OCI-LY1 (cell line): ENCODE results near the gene ACTR2.
"Not testable (repeated sequence)": the region's sequence is repeated elsewhere in the genome, so short reads cannot be mapped to it uniquely, and the experiment has no call there.

Experiments used
- EZH2 ChIP-seq: fragments of 200-600 bp; sonication (generic), shearing (Covaris generic); IDR thresholded peaks from 2 replicates; pipeline ENCODE4 v1.8.0; 2017; ENCODE audit warnings: borderline replicate concordance, mixed run types, mild to moderate bottlenecking, antibody characterized with exemption, low read length, moderate library complexity, mixed read lengths
- TF ChIP-seq, protein P1 (sequence below): fragments of 200-600 bp; sonication (generic), shearing (Covaris generic); IDR thresholded peaks from 2 replicates; pipeline ENCODE4 v1.5.1; 2017; ENCODE audit warnings: mild to moderate bottlenecking, antibody characterized with exemption, low read length, moderate library complexity, mixed read lengths

DNA sequence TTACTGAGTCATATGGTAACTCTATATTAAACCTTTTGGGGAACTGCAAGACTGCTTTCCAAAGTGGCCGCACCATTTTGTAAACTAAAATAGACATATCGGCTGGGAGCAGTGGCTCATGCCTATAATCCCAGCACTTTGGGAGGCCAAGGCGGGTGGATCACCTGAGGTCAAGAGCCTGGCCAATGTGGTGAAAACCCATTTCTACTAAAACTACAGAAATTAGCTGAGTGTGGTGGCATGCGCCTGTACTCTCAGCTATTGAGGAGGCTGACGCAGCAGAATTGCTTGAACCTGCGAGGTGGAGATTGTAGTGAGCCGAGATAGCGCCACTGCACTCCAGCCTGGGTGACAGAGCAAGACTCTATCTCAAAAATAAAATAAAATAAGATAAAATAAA is 6.4 kb upstream of the ACTR2 start:
- TF ChIP-seq, protein P1, sequence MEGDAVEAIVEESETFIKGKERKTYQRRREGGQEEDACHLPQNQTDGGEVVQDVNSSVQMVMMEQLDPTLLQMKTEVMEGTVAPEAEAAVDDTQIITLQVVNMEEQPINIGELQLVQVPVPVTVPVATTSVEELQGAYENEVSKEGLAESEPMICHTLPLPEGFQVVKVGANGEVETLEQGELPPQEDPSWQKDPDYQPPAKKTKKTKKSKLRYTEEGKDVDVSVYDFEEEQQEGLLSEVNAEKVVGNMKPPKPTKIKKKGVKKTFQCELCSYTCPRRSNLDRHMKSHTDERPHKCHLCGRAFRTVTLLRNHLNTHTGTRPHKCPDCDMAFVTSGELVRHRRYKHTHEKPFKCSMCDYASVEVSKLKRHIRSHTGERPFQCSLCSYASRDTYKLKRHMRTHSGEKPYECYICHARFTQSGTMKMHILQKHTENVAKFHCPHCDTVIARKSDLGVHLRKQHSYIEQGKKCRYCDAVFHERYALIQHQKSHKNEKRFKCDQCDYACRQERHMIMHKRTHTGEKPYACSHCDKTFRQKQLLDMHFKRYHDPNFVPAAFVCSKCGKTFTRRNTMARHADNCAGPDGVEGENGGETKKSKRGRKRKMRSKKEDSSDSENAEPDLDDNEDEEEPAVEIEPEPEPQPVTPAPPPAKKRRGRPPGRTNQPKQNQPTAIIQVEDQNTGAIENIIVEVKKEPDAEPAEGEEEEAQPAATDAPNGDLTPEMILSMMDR: not testable (repeated sequence)
- TF ChIP-seq EZH2: not testable (repeated sequence)
